Activated CD4-positive, alpha-beta T cell treated with anti-CD3 and anti-CD28 coated beads for 24 hours (primary cell): ENCODE results near the gene SRGAP1.
"Not testable (repeated sequence)": the region's sequence is repeated elsewhere in the genome, so short reads cannot be mapped to it uniquely, and the experiment has no call there.

Source experiments
- DNase-seq, 2 donors: peaks; one replicate each; pipeline ENCODE4 v3.0.0-alpha.2; 2020; ENCODE audit warnings: low read depth in 2 of 2

Gene SRGAP1

GRCh38 chr12:64006211-64006825, 161.8 kb downstream of the SRGAP1 start:
- DNase-seq, result no peak

- DNase-seq, result no peak
Measured at GRCh38 chr12:64007853-64008252, 163.4 kb downstream of the SRGAP1 start.

- DNase-seq, result no peak
Measured at GRCh38 chr12:64008596-64008995, 164.1 kb downstream of the SRGAP1 start.

GRCh38 chr12:64009321-64010068, 165.0 kb downstream of the SRGAP1 start:
- no peak for DNase-seq

- DNase-seq, result no peak
Measured at GRCh38 chr12:64010069-64010686, 165.7 kb downstream of the SRGAP1 start.

- DNase-seq, result no peak
Measured at GRCh38 chr12:64016521-64016920, 172.0 kb downstream of the SRGAP1 start.

GRCh38 chr12:64018116-64018515, 173.6 kb downstream of the SRGAP1 start:
- not testable (repeated sequence) for DNase-seq

GRCh38 chr12:64018524-64018923, 174.0 kb downstream of the SRGAP1 start:
- no peak for DNase-seq

GRCh38 chr12:64019101-64019500, 174.6 kb downstream of the SRGAP1 start:
- DNase-seq, result no peak

- no peak for DNase-seq
Measured at GRCh38 chr12:64019654-64020053, 175.2 kb downstream of the SRGAP1 start.

GRCh38 chr12:64025174-64025958, 180.9 kb downstream of the SRGAP1 start:
- DNase-seq, result no peak

GRCh38 chr12:64027311-64027710, 182.8 kb downstream of the SRGAP1 start:
- DNase-seq, result no peak

GRCh38 chr12:64028541-64028940, 184.0 kb downstream of the SRGAP1 start:
- no peak for DNase-seq

GRCh38 chr12:64029013-64029857, 184.7 kb downstream of the SRGAP1 start:
- no peak for DNase-seq

- no peak for DNase-seq
Measured at GRCh38 chr12:64030155-64030554, 185.7 kb downstream of the SRGAP1 start.

GRCh38 chr12:64034056-64034455, 189.6 kb downstream of the SRGAP1 start:
- not testable (repeated sequence) for DNase-seq

GRCh38 chr12:64034901-64035576, 190.5 kb downstream of the SRGAP1 start:
- no peak for DNase-seq

GRCh38 chr12:64036414-64036813, 191.9 kb downstream of the SRGAP1 start:
- no peak for DNase-seq

- DNase-seq, result no peak
Measured at GRCh38 chr12:64039281-64039871, 194.9 kb downstream of the SRGAP1 start.

GRCh38 chr12:64042911-64043310, 198.4 kb downstream of the SRGAP1 start:
- no peak for DNase-seq
